GM23338 (cell line): ENCODE results near the gene JHY. TPM values are rescaled to one million over a fixed set of nuclear protein-coding genes. Genes with fewer than 3 reads are reported as not detected.

ENCODE experiments used
- ATAC-seq: fragments of 200-7000 bp; cut with Tn5 transposase; 3 replicates; pipeline ENCODE4 v1.9.1; 2020
- DNase-seq: peaks from one replicate; pipeline ENCODE4 v3.0.0-alpha.2; 2015; ENCODE audit warnings: low spot score
- H2AFZ ChIP-seq: fragments of 200-600 bp; sonication (generic); 2 replicates; pipeline ENCODE4 v1.8.0; 2016; ENCODE audit warnings: antibody characterized with exemption, mild to moderate bottlenecking, moderate library complexity
- H3F3A ChIP-seq: fragments of 200-600 bp; sonication (generic); replicated peaks from 2 replicates; pipeline ENCODE4 v1.8.0; 2017; ENCODE audit warnings: antibody characterized with exemption, mixed run types, low read depth
- H3K27ac ChIP-seq: fragments of 200-600 bp; sonication (generic); 2 replicates; pipeline ENCODE4 v1.6.1; 2016; ENCODE audit warnings: low read depth
- H3K27me3 ChIP-seq: fragments of 200-600 bp; sonication (generic); 2 replicates; pipeline ENCODE4 v1.8.0; 2016; ENCODE audit warnings: mild to moderate bottlenecking, mixed run types, moderate library complexity; ENCODE audit not compliant: insufficient read depth
- H3K36me3 ChIP-seq: fragments of 200-600 bp; sonication (generic); 2 replicates; pipeline ENCODE4 v1.8.0; 2016; ENCODE audit warnings: mild to moderate bottlenecking; ENCODE audit not compliant: insufficient read depth
- H3K4me1 ChIP-seq: fragments of 200-600 bp; sonication (generic); 2 replicates; pipeline ENCODE4 v1.8.0; 2016; ENCODE audit warnings: mild to moderate bottlenecking, moderate library complexity; ENCODE audit not compliant: insufficient read depth
- H3K4me2 ChIP-seq: fragments of 200-600 bp; sonication (generic); 2 replicates; pipeline ENCODE4 v1.7.1; 2017; ENCODE audit warnings: mixed run types
- H3K4me3 ChIP-seq: fragments of 200-600 bp; sonication (generic); 2 replicates; pipeline ENCODE4 v1.6.1; 2016; ENCODE audit warnings: mixed run types
- H3K79me2 ChIP-seq: fragments of 200-600 bp; sonication (generic); replicated peaks from 2 replicates; pipeline ENCODE4 v1.8.0; 2017; ENCODE audit warnings: mild to moderate bottlenecking; ENCODE audit not compliant: insufficient read depth
- H3K9me2 ChIP-seq: fragments of 200-600 bp; sonication (generic); 2 replicates; pipeline ENCODE4 v1.8.0; 2017; ENCODE audit not compliant: insufficient read depth
- H4K20me1 ChIP-seq: fragments of 200-600 bp; sonication (generic); replicated peaks from 2 replicates; pipeline ENCODE4 v1.8.0; 2017; ENCODE audit warnings: mild to moderate bottlenecking; ENCODE audit not compliant: insufficient read depth
- H3K27ac Mint-ChIP-seq: 2 replicates; pipeline ENCODE4 v1.8.0; 2020; ENCODE audit warnings: inconsistent platforms, mild to moderate bottlenecking, moderate library complexity, mixed read lengths
- H3K27me3 Mint-ChIP-seq: 3 replicates; pipeline ENCODE4 v1.8.0; 2022; ENCODE audit warnings: low read depth, mild to moderate bottlenecking, moderate library complexity, mixed read lengths, inconsistent platforms; ENCODE audit not compliant: insufficient read depth, poor library complexity
- H3K36me3 Mint-ChIP-seq: 3 replicates; pipeline ENCODE4 v1.8.0; 2021; ENCODE audit warnings: low read depth, mild to moderate bottlenecking, inconsistent platforms, moderate library complexity, mixed read lengths
- H3K4me1 Mint-ChIP-seq: 3 replicates; pipeline ENCODE4 v1.8.0; 2020; ENCODE audit warnings: mild to moderate bottlenecking, inconsistent platforms, mixed read lengths
- H3K4me3 Mint-ChIP-seq: 3 replicates; pipeline ENCODE4 v1.8.0; 2021; ENCODE audit warnings: moderate library complexity, mild to moderate bottlenecking, inconsistent platforms, mixed read lengths
- H3K9me3 Mint-ChIP-seq: 3 replicates; pipeline ENCODE4 v1.8.0; 2020; ENCODE audit warnings: moderate library complexity, mild to moderate bottlenecking, inconsistent platforms, mixed read lengths
- CREB1 ChIP-seq: fragments of 250-450 bp; sonication (Bioruptor Pico); IDR thresholded peaks from 2 replicates; pipeline ENCODE4 v1.5.0; 2020; ENCODE audit warnings: low read depth, mild to moderate bottlenecking, moderate library complexity
- CTCF ChIP-seq, 2 experiments: fragments of 200-600 bp in 1 of 2; sonication (generic) in 1 of 2; conservative IDR thresholded peaks; 2 replicates each; pipeline versions ENCODE4 v1.5.1 to v1.6.1; 2016 to 2017; ENCODE audit warnings: antibody characterized with exemption in 2 of 2, low read depth in 2 of 2, mild to moderate bottlenecking in 2 of 2, moderate library complexity in 1 of 2
- ETS1 ChIP-seq: IDR thresholded peaks from 2 replicates; pipeline ENCODE4 v1.6.1; 2016; ENCODE audit warnings: antibody characterized with exemption
- EZH2 ChIP-seq: fragments of 200-600 bp; sonication (generic); IDR thresholded peaks from one replicate; pipeline ENCODE4 v1.8.0; 2017; ENCODE audit warnings: antibody characterized with exemption, mild to moderate bottlenecking, low read depth; ENCODE audit not compliant: unreplicated experiment
- EZH2phosphoT487 ChIP-seq: fragments of 200-600 bp; sonication (generic); IDR thresholded peaks from one replicate; pipeline ENCODE4 v1.8.1; 2018; ENCODE audit warnings: antibody characterized with exemption; ENCODE audit not compliant: unreplicated experiment
- JUNB ChIP-seq: IDR thresholded peaks from one replicate; pipeline ENCODE4 v1.6.1; 2016; ENCODE audit warnings: antibody characterized with exemption; ENCODE audit not compliant: unreplicated experiment
- NANOG ChIP-seq: IDR thresholded peaks from 2 replicates; pipeline ENCODE4 v1.6.1; 2016; ENCODE audit warnings: antibody characterized with exemption, borderline replicate concordance
- POLR2AphosphoS5 ChIP-seq: IDR thresholded peaks from 2 replicates; pipeline ENCODE4 v1.6.1; 2016; ENCODE audit warnings: antibody characterized with exemption, low read depth
- REST ChIP-seq: IDR thresholded peaks from one replicate; pipeline ENCODE4 v1.6.1; 2018; ENCODE audit warnings: antibody characterized with exemption; ENCODE audit not compliant: unreplicated experiment
- STAT1 ChIP-seq: IDR thresholded peaks from one replicate; pipeline ENCODE4 v1.6.1; 2016; ENCODE audit warnings: antibody characterized with exemption; ENCODE audit not compliant: unreplicated experiment
- ZNF114 ChIP-seq: fragments of 250-450 bp; sonication (Bioruptor Pico); IDR thresholded peaks from 2 replicates; pipeline ENCODE4 v1.5.0; 2020; ENCODE audit warnings: mild to moderate bottlenecking, moderate library complexity
- ZNF331 ChIP-seq: fragments of 250-450 bp; sonication (Bioruptor Pico); IDR thresholded peaks from 2 replicates; pipeline ENCODE4 v1.5.0; 2020; ENCODE audit warnings: low read depth, mild to moderate bottlenecking, moderate library complexity
- ZNF462 ChIP-seq: fragments of 250-450 bp; sonication (Bioruptor Pico); IDR thresholded peaks from 2 replicates; pipeline ENCODE4 v1.5.0; 2020; ENCODE audit warnings: mild to moderate bottlenecking, moderate library complexity
- polyA plus RNA-seq: library from polyadenylated mRNA; unstranded; fragments of >200 nt; fragmentation: Nextera tagmentation; extraction: Ambion mirVana; gene quantifications from 2 replicates; pipeline ENCODE4 v1.2.1, GENCODE V29; 2016
- total RNA-seq: library from RNA; depleted of rRNA; stranded (reverse); fragments of >200 nt; shearing (Covaris generic); gene quantifications from 2 replicates; pipeline ENCODE4 v1.2.3, GENCODE V29; 2014

The JHY gene
- total and polyA plus RNA-seq, 2 experiments from 2014 or later, result 0.94 to 0.97 TPM

GRCh38 chr11:122836916-122837315 is 45.6 kb upstream of the JHY start:
- Mint-ChIP-seq H3K27ac (no peak overlapping the region), H3K36me3 (no peaks in the 10 kb centered on the region), H3K4me1 (peaks cover 15% of the 10 kb centered on the region), H3K9me3 (no peaks in the 10 kb centered on the region), H3K4me3 (no peak overlapping the region), H3K27me3 (peaks cover 10% of the 10 kb centered on the region)
- no peak for TF ChIP-seq ZNF331 (CRISPR knock-in tag)
- no peak for TF ChIP-seq CTCF (conservative IDR thresholded peaks at IDR 0.05; ENCODE audit: low read depth in 2 of 2)
- TF ChIP-seq EZH2phosphoT487, result no peak
- no peak for TF ChIP-seq ZNF114 (CRISPR knock-in tag)
- TF ChIP-seq ETS1, result no peak
- no peak for TF ChIP-seq ZNF462 (CRISPR knock-in tag)
- TF ChIP-seq NANOG, result no peak
- no peak for TF ChIP-seq STAT1
- TF ChIP-seq POLR2AphosphoS5, result no peak
- no peak for TF ChIP-seq REST
- no peak for TF ChIP-seq EZH2
- no peak for TF ChIP-seq CREB1
- no peak for TF ChIP-seq JUNB
- Histone ChIP-seq H3F3A (no peaks in the 10 kb centered on the region), H3K4me3 (no peak overlapping the region), H4K20me1 (no peaks in the 10 kb centered on the region), H3K9me2 (peaks cover 4% of the 10 kb centered on the region), H3K79me2 (no peaks in the 10 kb centered on the region), H3K4me2 (no peak overlapping the region), H2AFZ (no peak overlapping the region), H3K36me3 (no peaks in the 10 kb centered on the region; the same call in 1 of the 2 replicates), H3K27ac (no peak overlapping the region), H3K27me3 (no peaks in the 10 kb centered on the region), H3K4me1 (peaks cover 16% of the 10 kb centered on the region)
- ATAC-seq, result no peak
- DNase-seq, result no peak
